HUDEP-2 (cell line): ENCODE data around the gene ANKRD11.
A peak's percentile ranks its signal among the peaks of the same experiment; 100 is the strongest.
"Not testable (repeated sequence)": the region's sequence is repeated elsewhere in the genome, so short reads cannot be mapped to it uniquely, and the experiment has no call there.

Experiments
- DNase-seq, 76 experiments: peaks; one replicate each; lab custom pipeline; 2025; ENCODE audit not compliant: unreplicated experiment in 76 of 76; lab: John Stamatoyannopoulos, UW

Gene ANKRD11

DNA sequence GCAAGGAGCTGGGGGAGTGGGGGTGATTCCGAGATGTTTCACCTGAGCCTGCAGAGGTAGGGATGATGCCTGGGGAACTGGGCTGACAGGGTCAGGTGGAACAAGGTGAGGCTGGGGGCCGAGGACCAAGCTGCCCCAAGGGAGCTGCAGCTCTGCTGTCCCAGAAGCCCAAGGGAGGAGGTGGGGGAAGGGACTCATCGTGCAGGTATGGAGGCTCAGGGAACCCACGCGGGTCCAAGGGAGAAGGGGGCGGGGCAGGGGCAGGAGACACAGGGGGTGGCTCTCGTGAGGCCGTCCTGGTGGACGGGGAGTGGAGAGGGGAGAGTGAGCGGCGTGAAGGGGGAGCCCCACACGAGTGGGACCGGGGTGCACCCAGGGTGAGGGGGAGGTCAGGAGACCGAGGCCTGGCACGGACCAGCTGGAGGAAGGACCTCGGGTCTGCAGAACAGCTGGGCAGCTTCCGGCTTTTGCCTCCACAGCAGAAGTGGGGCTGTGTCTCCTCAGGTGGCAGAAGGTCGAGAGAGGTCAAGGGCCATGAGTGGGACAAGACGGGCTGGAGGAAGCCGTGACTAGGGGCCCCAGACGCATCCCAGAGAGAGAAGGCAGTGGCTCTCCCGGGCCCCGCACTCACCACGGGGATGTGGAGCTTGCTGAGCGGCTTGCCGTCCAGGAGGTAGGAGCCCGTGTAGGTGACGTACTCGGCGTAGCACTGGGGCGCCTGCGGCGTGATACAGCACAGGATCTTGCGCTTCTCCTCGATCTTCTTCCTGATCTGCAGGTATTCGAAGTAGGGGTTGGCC is 211.7 kb downstream of the ANKRD11 start:
- no peak for DNase-seq

DNA sequence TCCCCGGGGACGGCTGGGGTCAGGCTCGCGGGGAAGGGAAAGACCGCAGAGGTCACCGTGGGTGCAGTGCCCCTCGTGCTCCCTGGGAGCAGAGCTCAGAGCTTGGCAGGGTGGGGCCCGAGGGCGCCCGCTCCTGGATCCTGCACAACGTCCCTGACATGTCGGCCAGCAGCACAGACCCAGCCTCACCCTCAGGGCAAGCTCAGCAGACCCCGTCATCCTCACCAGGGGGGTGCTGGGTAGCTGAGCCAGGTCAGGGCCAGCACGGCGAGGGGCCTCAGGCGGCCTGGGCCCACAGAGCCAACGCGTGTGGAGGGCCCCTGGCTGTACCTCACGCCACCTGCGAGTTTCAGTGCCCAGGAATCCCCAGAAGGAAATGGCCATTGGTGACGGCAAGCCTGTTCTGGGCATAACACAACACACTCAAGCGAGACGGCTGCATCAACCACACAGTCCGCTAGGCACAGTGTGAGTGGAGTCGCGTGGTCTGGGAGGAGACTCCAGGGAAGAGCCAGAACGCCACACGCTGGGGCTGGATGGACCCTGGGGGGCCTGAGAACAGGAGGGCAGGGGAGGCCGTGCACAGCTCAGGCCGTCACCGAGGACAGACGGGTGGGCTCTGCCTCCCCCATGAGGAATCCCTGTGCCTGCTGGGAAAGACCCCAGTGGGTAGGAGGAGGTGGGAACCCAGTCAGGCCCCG is 212.6 kb downstream of the ANKRD11 start:
- DNase-seq, result no peak

DNA sequence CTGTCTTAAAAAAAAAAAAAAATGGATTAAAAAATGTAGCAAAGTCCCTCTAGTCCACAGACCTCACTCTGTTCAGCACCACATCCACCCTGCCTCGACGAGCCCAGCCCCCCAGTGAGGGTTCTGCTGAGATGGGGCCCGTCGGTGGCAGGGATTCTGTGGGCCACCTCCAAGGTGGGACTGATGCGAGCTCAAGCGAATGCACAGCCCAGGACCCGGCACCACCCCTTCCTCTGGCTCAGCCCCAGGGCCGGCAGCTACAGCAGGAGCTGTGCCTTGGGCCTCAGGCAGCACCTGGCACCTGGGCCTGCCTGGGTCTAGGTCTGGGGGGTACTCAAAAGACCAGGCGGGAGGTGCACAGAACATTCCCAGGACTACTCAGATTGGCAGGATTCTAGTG is 213.3 kb downstream of the ANKRD11 start:
- no peak for DNase-seq

DNA sequence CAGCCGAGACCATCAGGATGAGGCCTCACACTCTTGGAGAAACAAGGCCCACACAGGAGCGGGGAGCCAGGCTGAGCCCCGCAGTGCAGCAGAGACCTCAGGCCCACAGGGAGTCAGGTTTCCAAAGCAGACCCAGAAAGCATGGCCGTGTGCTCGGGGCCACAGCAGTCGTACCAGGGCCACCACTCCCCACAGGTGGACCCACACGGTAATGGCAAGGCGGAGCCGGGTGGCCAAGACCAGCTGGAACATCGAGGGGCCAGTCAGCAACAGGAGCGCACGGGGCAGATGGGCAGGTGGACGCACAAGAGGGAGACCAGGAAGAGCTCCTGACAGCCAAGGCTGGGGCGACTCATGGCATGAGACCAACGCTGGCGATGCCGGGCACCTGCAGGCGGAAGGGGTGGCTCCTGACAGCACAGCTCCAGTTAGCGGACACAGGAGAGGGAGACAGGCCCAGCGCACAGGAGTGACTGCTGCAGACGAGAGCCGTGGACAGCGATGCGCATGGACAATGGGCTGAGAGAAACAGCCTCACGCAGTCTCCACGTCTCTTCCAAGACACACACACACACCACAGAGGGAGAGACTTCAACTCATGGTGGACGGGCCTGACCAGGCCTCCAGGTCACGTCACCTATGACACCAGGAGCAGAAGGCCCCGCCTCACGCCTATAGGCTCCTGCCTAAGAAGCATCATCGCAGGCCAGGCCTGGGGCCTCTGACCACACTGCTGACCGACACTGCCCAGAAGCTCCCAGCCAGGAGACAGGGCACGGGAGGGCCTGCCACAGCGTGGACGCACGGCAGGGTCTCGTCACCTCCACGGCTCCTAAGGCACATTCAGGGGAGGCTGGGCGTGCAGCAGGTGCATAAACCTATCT is 214.3 kb downstream of the ANKRD11 start:
- DNase-seq, result no peak

DNA sequence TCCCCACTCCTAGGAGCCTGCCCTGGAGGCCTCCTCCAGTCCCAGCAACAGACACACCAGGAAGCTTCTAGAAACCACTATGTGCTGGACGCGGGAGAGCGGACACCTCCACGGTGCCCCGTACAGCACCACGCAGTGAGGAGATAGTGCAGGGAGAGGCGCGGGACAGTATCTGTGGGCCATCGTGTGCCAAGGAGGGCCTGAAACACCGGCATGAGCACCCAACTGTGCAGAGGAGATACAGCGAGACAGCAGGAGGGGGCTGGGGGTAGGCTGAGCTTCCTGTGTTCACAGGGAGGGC is 215.1 kb downstream of the ANKRD11 start:
- no peak for DNase-seq

DNA sequence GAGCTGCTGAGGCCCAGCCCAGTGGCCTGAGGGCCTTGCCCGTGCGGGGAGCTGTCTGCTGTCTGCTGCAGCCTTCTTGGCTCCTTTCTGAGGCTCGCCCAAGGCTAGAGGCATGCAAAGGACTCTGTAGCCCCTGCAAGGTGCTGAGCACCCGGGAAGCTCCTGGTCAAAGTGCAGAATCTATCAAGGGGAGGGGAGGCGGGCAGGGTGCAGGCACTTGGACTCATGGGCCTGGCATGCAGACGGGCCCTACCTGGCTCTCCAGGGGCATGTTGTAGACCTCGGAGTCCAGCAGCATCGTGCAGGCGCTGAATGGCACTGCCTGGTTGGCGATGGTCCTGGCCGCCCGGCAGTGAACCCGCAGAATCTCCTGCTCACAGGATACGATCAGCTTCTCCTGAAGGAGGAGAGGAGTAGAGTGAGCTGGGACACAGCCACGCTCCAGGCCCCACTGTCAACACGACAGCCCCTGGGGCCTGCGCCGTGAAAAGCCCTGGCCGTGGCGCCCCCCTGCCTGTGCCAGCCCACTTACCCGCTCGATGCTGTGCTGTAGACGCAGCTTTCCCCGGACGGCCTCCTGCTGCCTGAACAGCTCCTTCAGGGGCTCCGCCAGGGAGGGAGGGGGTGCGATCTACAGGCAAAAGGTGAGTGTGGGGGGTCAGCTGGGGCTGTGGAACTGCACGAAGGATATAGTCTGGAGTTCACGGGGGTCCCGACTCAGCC is 215.6 kb downstream of the ANKRD11 start:
- no peak for DNase-seq

DNA sequence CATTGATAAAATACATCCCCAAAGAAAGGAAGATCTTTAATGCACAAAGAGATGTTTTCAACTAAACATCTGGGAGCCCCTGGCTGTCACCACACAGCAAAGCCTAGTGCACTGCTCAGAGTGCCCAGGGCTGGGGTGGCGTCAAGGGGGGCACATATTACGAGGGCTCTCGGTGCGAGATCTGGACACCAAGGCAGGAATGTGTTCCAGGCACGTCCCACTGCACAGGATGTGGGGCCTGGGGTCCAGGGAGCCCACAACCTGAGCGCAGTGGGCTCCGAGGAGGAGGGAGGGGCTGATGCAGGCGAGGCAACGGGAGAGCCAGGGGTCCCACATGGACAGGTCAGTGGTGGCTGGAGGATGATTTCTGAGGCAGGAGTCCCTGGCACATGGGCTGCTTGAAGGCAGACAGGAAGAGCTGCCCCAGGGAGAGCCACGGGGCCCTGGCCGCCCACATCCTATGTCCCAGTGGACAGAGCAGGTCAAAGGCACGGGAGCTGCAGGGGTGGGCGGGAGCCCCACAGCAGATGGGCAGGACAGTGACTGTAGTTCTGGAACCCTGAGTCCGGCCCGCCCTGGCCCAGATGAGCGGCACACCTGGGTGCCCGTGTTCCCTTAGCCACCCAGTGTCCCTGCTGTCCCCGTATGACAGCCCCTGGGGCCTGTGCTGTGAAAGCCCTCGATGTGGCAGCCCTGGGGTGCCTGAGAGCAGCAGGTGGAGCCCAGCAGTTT is 216.5 kb downstream of the ANKRD11 start:
- DNase-seq, result no peak

DNA sequence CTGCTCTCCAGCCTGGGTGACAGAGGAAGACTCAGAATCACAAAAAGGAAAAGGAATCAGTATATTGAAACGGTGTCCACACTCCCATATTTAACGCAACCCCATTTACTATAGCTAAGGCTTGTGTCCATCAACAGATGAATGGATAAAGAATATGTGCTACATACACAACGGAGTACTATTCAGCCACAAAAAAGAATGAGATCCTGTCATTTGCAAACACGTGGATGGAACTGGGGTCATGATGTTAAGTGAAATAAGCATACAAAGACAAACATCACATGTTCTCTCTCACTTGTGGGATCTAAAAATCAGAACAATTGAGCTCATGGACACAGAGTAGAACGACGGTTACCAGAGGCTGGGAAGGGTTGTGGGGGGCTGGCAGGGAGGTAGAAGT is 217.7 kb downstream of the ANKRD11 start:
- DNase-seq, result no peak

DNA sequence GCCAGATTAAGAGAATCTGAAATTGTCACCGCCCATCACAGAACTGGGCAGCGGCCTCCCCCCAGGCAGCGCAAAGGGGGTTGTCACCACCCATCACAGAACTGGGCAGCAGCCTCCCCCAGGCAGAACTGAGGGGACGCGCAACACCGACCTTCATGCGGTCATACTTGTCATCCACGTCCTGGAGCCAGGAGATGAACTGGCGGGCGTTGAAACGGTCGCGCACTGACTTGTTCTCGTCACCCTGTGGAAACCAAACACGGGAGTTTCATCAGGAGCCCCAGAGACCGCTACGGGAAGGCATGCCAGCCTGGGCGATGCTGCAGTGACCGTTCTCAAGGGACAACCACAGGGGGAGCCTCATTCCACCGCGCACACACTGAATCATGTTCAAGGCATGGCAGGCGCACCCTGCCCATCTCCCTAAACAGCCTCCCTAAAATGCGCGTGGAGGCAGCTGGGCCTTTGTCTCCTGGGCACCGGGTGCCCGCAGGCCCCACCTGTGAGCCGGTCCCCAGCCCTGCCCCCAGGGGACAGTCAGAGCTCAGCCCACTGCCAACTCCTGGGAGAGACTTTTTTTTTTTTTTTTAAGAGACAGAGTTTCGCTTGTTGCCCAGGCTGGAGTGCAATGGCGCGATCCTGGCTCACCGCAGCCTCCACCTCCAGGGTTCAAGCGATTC is 219.6 kb downstream of the ANKRD11 start:
- DNase-seq, result no peak

DNA sequence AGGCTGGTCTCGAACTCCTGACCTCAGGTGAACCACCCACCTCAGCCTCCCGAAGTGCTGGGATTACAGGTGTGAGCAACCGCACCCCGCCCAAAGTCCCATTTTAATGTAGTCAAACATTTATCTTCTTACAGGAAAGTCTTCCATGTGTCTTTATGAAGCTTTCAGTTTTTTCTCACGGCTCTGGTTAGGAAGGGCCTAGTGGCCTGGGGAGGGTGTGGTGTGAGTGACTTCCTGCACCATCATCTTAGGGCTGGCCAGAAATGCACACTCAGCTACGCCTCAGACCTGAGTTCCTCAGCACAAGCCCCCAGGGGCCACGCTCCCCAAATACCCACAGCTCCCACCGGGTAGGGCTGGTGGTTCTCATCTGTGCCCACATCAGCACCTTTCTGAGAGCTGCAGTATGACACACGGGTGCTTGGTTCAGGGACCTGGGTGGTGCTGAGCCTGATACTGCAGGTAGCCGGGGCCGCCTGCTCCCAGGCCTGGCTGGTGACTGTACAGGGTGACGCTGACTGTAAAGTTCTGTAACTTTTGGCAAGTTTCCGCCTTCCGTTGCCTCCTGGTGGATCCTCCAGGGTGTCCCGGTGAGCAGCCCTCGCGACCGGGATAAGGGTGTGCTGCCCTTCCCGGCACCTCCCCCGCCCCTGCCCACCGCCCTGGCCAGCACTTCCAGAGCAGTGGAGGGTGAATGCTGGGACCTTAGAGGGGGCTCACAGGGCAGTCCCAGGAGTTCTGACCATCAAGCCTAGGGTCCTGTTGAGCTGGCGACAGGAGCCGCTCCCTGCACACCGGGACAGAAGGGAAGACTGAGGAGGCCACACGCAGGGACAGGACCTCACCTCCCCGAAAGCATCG is 220.3 kb downstream of the ANKRD11 start:
- no peak for DNase-seq

DNA sequence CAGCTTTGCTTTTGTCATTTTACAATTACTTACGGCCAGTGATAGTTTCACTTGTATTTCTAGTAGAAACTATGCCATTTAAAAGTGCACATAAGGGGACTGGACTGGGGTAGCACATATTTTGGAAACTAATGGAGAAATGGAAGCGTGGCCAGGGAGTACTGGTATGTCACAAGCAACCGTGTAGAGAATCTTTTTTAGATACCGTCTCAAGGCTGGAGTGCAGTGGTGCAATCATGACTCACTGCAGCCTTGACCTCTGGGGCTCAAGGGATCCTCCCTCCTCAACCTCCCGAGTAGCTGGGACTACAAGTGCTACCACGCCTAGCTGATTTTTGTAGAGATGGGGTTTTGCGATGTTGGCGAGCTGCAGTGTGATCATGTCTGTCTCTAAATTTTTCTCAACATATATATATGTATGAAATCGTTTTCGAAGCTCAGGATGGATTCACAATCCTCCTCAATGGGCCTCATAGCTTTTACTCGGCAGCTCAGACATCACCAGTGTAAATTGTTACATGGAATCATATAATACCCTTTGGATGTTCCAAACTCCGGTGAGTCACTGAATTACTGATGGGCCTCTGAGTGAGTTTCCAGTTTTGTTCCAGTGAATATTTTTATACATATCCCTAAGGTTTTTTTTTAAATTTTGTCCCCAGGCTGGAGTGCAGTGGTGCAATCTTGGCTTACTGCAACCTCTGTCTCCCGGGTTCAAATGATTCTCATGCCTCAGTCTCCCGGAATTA is 221.2 kb downstream of the ANKRD11 start:
- DNase-seq, result peak in 1 of 76 experiments; percentile 4

DNA sequence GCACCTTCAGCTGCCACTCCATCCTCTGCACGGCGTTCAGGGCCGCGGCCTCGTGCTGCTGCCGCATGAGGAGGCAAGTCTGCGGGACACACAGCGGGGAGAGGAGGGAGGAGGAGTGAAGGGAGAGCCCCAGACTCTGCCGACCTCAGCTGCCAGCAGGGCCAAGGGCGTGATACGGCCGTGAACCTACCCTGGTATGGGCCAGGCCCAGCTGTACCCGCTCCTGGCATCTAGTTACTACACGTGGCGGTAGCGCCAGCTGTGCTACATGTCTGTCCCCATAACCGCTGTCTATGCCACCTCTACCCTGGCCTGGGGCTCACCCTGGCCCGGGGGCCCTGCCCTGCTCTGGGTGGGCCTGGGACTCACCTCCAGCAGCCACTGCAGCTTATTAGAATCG is 221.8 kb downstream of the ANKRD11 start:
- DNase-seq, result no peak

DNA sequence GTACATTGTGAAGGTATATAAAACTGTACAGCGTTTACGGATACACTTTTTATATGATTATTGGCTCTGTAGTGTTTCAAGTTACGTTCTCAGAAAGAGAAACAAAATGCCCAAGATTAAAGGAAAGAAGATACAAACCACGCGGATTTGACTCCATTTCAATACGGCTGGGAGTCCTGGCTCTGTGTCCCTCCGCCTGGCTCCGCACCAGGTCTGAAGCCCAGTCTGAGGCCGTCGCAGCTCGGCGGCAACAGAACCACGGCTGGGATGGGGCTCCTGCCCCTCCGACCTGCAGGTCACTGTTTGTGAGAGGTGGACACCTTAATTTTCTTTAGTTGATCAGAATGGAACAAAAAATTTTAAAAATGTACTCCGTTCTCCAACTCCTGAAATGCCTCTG is 222.6 kb downstream of the ANKRD11 start:
- DNase-seq, result not testable (repeated sequence)

DNA sequence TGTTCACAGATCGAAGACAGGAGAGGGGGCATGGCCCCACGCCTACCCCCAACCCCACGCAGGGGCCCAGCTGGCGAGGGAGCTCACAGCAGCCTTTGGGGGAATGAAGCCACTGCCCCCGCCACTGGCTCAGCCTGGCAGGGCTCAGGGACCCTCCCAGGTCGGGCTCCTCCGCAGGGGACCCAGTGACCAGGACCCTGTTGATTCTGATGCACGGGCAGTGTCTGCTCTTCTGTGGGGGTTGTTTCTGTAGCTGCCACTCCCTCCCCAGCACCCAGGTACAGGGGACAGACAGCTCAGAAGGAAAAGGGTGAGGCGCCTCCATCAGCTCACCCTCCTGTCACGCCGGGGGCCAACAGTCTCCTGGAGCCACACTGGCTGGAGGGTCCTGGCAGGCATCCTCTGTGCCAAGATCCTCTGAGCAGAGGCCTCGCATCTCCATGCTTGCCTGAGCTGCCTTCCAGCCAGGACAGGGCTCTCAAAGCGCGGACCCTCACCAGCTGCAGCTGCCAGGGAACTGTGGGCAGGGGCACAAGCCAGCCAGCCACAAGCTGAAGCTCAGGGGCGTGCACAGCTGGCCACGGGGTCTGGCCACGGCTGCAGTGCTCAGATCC is 223.7 kb downstream of the ANKRD11 start:
- no peak for DNase-seq

DNA sequence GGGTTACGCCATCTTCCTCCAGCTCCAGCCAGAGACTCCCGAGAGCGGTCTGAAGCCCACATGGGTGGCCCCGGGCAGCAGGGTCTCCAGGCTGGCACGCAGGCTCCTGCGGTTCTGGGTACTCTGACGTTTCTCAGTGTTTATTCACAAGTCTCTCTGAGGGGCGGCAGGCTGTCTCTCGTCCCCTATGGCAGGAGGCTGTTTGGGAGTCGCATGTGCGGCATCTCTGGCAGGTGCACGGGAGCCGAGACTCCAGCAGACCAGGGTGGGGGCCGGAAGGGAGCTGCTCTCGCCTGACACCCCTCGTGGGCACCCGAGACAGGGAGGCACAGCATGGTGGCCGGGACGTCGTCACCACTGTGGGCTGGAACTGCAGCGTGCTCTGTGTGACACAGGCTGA is 224.7 kb downstream of the ANKRD11 start:
- DNase-seq, result no peak

DNA sequence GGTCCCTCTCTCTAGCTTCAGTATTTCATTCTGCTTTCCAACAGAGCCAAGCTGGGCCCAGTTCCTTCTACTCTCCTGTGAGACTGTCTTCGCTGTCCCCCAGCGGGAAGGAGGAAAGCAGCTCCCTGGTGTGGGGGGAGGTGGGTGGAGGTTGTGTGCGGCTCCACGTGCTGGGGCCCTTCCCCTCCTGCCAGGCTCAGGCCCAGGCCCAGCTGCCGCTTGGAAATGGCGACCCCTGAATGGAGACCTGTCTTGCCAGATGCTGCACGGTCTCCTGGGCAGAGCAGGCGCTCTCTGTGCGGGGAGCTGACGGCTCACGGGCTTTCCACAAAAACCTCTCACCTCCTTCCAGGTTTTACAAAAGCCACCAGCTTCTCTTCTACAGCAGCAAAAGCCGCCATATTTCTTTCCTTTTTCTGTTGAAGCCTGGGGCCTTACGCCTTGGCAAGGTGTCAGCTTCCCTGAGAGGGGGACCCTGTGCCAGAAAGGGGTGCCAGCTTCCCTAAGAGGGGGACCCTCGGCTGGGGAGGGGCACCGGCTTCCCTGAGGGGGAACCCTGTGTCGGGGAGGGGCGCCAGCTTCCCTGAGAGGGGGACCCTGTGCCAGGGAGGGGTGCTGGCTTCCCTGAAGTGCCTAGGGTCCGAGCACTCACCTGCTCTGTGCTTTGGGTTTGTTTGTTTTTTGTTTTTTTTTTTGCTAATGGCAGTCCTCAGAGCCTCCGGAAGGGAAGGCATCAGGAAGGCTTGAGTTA is 225.4 kb downstream of the ANKRD11 start:
- DNase-seq, result no peak
